A549 treated with AZD2906 at 1 μM for 4 hours (cell line): Measurements from ENCODE around the gene CHST6. TPM values are rescaled to one million over a fixed set of nuclear protein-coding genes. Genes with fewer than 3 reads are reported as not detected.

Source experiments
- total RNA-seq: library from RNA; stranded (reverse); fragments of 200-300 nt; extraction: Qiagen RNA extraction; gene quantifications from 5 replicates; pipeline ENCODE4 v1.2.3, GENCODE V29; 2022

CHST6 gene
- total RNA-seq = 0.09 to 0.30 TPM (median 0.20 TPM) in 5 replicates

DNA sequence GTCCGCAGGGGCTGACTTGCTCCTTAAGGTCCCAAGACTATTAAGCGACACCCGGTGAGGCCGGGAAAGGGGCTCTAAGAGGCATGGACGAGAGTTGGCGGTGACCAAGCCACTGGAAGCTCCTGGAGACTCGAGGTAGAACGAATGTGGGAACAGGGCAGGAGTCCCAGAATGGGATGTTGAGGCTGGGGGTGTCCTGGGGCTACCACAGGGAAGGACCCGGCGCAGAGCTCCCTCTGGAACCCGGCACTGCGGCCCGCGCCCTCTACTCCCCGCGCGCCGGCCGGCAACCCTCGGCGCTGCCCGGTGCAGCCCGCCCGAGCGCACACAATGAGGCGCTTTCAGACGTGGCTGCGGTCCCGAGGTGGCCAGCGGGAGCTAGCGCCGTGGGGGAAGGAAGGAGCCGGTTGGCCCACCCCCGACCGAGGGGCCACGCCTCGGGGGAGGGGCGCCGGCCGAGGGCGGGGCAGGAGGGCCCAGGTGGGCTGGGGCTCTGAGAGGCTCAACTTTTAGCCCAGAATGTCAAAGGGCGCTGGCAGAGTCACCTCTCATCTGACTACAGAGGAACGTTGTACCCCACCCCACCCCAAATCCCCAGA, at the start of gene CHST6:
Gene CHST6, minus strand, starts transcription at position 366 of the 599 bp plus-strand sequence. CDS start 15,613 bp downstream, outside the sequence.

DNA sequence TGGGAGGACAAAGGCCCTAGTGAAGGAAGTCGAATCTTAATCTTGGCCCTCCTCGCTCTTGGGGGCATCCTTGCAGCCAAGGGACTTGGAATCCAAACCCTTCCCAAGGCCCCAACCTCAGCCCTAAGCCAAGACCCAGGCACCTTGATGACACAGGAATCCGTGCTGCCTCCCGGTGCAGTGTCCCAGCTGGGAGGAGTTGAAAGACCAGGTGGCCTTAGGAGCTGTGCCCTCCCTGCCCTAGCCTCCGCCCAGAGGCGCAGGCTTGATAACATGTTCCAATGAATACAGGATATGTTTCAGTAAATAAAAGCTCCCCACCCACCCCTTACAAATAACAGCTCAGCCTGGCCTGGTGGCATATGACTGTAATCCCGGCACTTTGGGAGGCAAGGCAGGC, 40.7 kb upstream of the CHST6 start, which contains the start of gene CHST5:
Gene CHST5, minus strand, starts transcription at position 208 of the 400 bp plus-strand sequence. CDS start 5,724 bp downstream, outside the sequence.

DNA sequence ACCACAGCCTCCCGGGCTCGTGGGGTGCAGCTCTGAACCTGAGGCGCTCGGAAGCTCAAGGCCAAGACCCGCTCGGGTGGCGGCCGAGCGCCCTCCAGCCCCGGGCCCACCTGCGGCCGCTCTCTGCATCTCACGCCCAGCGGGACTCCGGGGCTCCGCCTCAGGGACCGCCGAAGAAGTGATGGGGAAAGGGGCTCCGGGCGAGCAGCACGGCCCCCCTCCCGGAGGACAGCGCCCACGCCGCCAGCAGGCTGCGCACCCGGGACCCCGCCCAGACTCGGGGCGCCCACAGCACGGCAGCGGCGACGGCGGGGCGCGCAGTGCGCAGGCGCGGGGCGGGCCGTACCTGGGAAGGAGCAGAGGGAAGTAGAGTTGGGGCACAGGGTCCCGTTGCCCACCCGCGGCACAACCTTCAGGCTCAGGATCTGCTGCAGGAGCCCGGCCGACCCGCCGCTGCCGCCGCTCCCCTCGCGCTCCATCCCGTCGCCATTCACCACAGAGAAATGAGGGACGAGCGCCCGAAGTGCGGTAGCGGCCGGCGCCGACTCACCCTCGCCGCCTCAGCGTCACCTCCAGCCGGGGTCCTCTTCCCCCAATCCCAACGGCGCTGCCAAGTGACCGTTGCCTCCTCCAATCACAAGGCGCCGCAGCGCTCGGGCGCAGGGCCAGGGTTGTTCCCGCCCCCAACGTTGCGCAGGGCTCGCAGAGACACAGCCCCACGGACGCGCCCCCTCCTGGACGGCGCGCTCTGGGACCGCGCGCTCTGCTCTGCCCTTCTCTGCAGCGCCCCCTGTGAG, 30.9 kb downstream of the CHST6 start, which contains the start of gene TMEM170A:
Gene TMEM170A, minus strand, starts transcription at position 568 of the 797 bp plus-strand sequence. Its CDS starts 89 bp downstream, at position 479.

DNA sequence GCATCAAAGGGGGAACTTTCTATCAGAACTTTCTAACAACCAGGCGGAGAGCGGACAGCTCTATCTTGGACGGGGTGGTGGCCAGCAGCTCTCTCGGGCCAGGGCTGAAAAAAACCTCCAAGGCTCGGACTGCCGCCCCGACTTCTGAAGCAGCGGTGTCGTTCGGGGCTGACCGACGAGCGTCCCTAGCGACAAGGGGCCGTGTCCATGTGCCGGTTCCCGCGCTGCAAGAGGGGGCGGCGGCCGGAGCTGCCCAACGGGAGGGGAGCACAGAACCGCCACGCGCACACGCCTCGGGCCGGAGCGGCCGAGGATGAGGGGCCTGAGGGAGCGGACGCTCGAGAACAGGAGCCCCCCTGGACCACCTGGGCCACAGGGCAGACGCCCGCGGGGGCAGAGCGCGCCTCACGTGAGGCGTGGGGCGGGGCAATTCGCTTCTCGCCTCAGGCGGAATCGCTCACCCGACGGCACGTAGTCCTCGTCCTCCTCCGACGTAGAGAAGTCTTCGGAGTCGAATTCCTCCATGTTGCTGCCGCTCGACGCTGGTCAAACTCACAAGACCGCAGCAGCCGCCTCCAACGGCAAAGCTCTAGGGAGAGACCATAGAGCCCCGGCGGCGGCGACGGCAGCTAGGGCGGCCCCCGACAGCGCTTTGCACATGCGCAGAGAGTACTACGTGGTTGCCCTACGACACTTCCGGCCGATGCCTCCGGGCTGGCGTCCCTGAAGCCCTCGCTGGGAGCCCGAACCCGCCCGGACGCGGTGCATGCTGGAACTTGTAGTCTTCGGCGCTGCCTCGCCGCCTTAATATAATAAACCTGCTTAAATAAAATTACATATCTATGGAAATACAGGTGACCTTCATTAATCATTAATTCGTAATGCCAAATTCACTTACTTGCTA, 62.2 kb downstream of the CHST6 start, which contains the start of gene CFDP1:
Gene CFDP1, minus strand, starts transcription at position 676 of the 904 bp plus-strand sequence. Its CDS starts 151 bp downstream, at position 525.

Other genes starting within 250 kb of the CHST6 start
- 88.5 to 127 TPM (median 123 TPM) in 5 replicates for gene BCAR1, start 243.8 kb downstream of the CHST6 start, total RNA-seq
- 61.0 to 74.5 TPM (median 65.0 TPM) in 5 replicates for gene CFDP1, start 61.9 kb downstream of the CHST6 start, total RNA-seq
- 13.8 to 15.5 TPM (median 14.5 TPM) in 5 replicates for gene TMEM170A, start 30.8 kb downstream of the CHST6 start, total RNA-seq
- not detected in 5 replicates for gene CHST5, start 40.7 kb upstream of the CHST6 start, total RNA-seq
- gene TMEM231, start 60.8 kb upstream of the CHST6 start, total RNA-seq = 8.2 to 10.6 TPM (median 9.0 TPM) in 5 replicates
- 85.8 to 90.1 TPM (median 87.9 TPM) in 5 replicates for gene GABARAPL2, start 70.9 kb upstream of the CHST6 start, total RNA-seq
- 33.1 to 35.5 TPM (median 35.1 TPM) in 5 replicates for gene ADAT1, start 127.8 kb upstream of the CHST6 start, total RNA-seq
- gene KARS1, start 152.2 kb upstream of the CHST6 start, total RNA-seq = 156 to 178 TPM (median 164 TPM) in 5 replicates
- gene TERF2IP, start 152.3 kb upstream of the CHST6 start, total RNA-seq = 41.4 to 45.0 TPM (median 44.1 TPM) in 5 replicates
- not detected in 5 replicates for gene CPHXL2, start 181.6 kb upstream of the CHST6 start, total RNA-seq
- gene DUXB, start 206.0 kb upstream of the CHST6 start, total RNA-seq = 0.08 to 0.09 TPM in 2 of 5 replicates, not detected in the others
- gene CPHXL, start 231.0 kb upstream of the CHST6 start, total RNA-seq = not detected in 5 replicates